ENCODE data around the gene TAS2R9. TPM values are rescaled to one million over a fixed set of nuclear protein-coding genes. Genes with fewer than 3 reads are reported as not detected.
"Not testable (repeated sequence)": the region's sequence is repeated elsewhere in the genome, so short reads cannot be mapped to it uniquely, and the experiment has no call there.

The TAS2R9 gene
- polyA plus RNA-seq, 2 of the 4 experiments (the other 2 are of a cell fraction), result not detected

- H3K4me3 ChIP-seq, result no peak overlapping the region
- CTCF ChIA-PET, result no interaction called here
- POLR2A ChIA-PET, result no interaction called here
- no peak for DNase-seq (ENCODE audit: low read depth in 1 of 2, low spot score in 1 of 2)
- H3K9me3 ChIP-seq, result no peaks in the 10 kb centered on the region
- H3K4me2 ChIP-seq, result no peak overlapping the region
- H3K4me1 ChIP-seq, result no peaks in the 10 kb centered on the region
- 4% methylated on average over 2 of the region's 2 CpGs for WGBS (ENCODE audit: missing lambda C conversion rate)
- ATAC-seq, result no peak
- no peak overlapping the region for H3K27ac ChIP-seq
- FAIRE-seq, result no peak
- TF ChIP-seq MAX (IDR thresholded peaks at IDR 0.05), result no peak
- TF ChIP-seq EHMT2 (IDR thresholded peaks at IDR 0.05; ENCODE audit: low read depth), result no peak
- TF ChIP-seq EP300 (IDR thresholded peaks at IDR 0.05), result no peak
- no peak for TF ChIP-seq EHF (CRISPR knock-in tag; IDR thresholded peaks at IDR 0.05)
- TF ChIP-seq HOXA7 (CRISPR knock-in tag; IDR thresholded peaks at IDR 0.05), result no peak
- TF ChIP-seq CBX8 (IDR thresholded peaks at IDR 0.05), result no peak
- no peak for TF ChIP-seq HOXB5 (CRISPR knock-in tag; IDR thresholded peaks at IDR 0.05)
- TF ChIP-seq POLR2A (IDR thresholded peaks at IDR 0.05; ENCODE audit: low read length), result no peak
- no peak for TF ChIP-seq MAZ (IDR thresholded peaks at IDR 0.05; ENCODE audit: borderline replicate concordance, low read depth, low read length)
- no peak for TF ChIP-seq HDAC2 (IDR thresholded peaks at IDR 0.05)
- no peak for TF ChIP-seq ELK1 (IDR thresholded peaks at IDR 0.05; ENCODE audit: low read depth, low read length)
- TF ChIP-seq ZC3H11A (IDR thresholded peaks at IDR 0.05), result no peak
- TF ChIP-seq FOSB (CRISPR knock-in tag; IDR thresholded peaks at IDR 0.05), result no peak
These were observed 15.7 kb downstream of the TAS2R9 start for GRCh38 chr12:10794222-10794621.

GRCh38 chr12:10791769-10792168, 18.2 kb downstream of the TAS2R9 start:
- H3K9me3 ChIP-seq; H3K4me2 ChIP-seq; FAIRE-seq; CTCF ChIA-PET; DNase-seq (ENCODE audit: low read depth in 1 of 2, low spot score in 1 of 2); H3K4me3 ChIP-seq; ATAC-seq; H3K27ac ChIP-seq; H3K4me1 ChIP-seq; POLR2A ChIA-PET: not testable (repeated sequence)
- 62% methylated on average over 4 of the region's 4 CpGs for WGBS (ENCODE audit: missing lambda C conversion rate)

- POLR2A ChIA-PET, result no interaction called here
- CTCF ChIA-PET, result interaction anchor here (1.1 kb wide), 1 partner anchor 12 kb away, joined by 6 read pairs; no protein-coding TSS in a partner anchor
- H3K4me3 ChIP-seq, result no peak overlapping the region
- H3K4me2 ChIP-seq, result no peak overlapping the region
- ATAC-seq (no peak), FAIRE-seq (no peak), DNase-seq (ENCODE audit: low read depth in 1 of 2, low spot score in 1 of 2) (no peak)
- no peak overlapping the region for H3K27ac ChIP-seq
- no peaks in the 10 kb centered on the region for H3K4me1 ChIP-seq
- no peaks in the 10 kb centered on the region for H3K9me3 ChIP-seq
- WGBS (ENCODE audit: missing lambda C conversion rate), result 45% methylated on average over 5 of the region's 5 CpGs
- 0 out of 4 replicates have a peak, but pooled peaks of 1 of the 2 experiments have one; percentile 4 for TF ChIP-seq CEBPB (IDR thresholded peaks at IDR 0.05)
- no peak for TF ChIP-seq SMC3 (IDR thresholded peaks at IDR 0.05)
These were observed 26.7 kb downstream of the TAS2R9 start for GRCh38 chr12:10783252-10783651.

GRCh38 chr12:10779103-10779502, 30.9 kb downstream of the TAS2R9 start:
- CTCF ChIA-PET, result interaction anchor here (1.3 to 2.1 kb wide), 2 partner anchors 9 to 708 kb away, joined by 8 to 16 read pairs; no protein-coding TSS in a partner anchor
- H3K4me1 ChIP-seq, result no peaks in the 10 kb centered on the region
- TF ChIP-seq PBX3 (IDR thresholded peaks at IDR 0.05) (no peak), HOXB13 (CRISPR knock-in tag; IDR thresholded peaks at IDR 0.05; ENCODE audit: low read depth) (no peak)
- POLR2A ChIA-PET, result no interaction called here
- DNase-seq (ENCODE audit: low read depth in 1 of 2, low spot score in 1 of 2), result no peak
- no peak for FAIRE-seq
- no peak overlapping the region for H3K4me3 ChIP-seq
- WGBS (ENCODE audit: missing lambda C conversion rate), result 42% methylated on average over 2 of the region's 2 CpGs
- ATAC-seq, result no peak
- no peak overlapping the region for H3K4me2 ChIP-seq
- no peak overlapping the region for H3K27ac ChIP-seq
- no peaks in the 10 kb centered on the region for H3K9me3 ChIP-seq

All from A549 (cell line).